H9 (cell line): Measurements from ENCODE around the gene EXOC6. TPM values are rescaled to one million over a fixed set of nuclear protein-coding genes. Genes with fewer than 3 reads are reported as not detected.

Experiments used
- DNase-seq: peaks from one replicate; pipeline ENCODE4 v3.0.0-alpha.2; 2017
- H2AFZ ChIP-seq: one replicate; pipeline ENCODE4 v1.6.1; 2013; ENCODE audit warnings: mild to moderate bottlenecking, low read length, control low read depth, moderate library complexity
- H2AK5ac ChIP-seq: 2 replicates; pipeline ENCODE4 v1.6.1; 2013; ENCODE audit warnings: low read length, control low read depth, mixed read lengths; ENCODE audit not compliant: insufficient read length
- H2BK120ac ChIP-seq: one replicate; pipeline ENCODE4 v1.6.1; 2013; ENCODE audit warnings: low read depth, mild to moderate bottlenecking, low read length, control low read depth, inconsistent platforms; ENCODE audit not compliant: poor library complexity, severe bottlenecking
- H2BK12ac ChIP-seq: 2 replicates; pipeline ENCODE4 v1.6.1; 2013; ENCODE audit warnings: low read length, control low read depth, mixed read lengths, low read depth; ENCODE audit not compliant: insufficient read length
- H2BK15ac ChIP-seq: 2 replicates; pipeline ENCODE4 v1.6.1; 2013; ENCODE audit warnings: low read depth, low read length, control low read depth
- H2BK20ac ChIP-seq: one replicate; pipeline ENCODE4 v1.6.1; 2013; ENCODE audit warnings: low read depth, mild to moderate bottlenecking, low read length, control low read depth, inconsistent platforms; ENCODE audit not compliant: poor library complexity, severe bottlenecking
- H2BK5ac ChIP-seq: 2 replicates; pipeline ENCODE4 v1.6.1; 2013; ENCODE audit warnings: low read length, control low read depth, mixed read lengths; ENCODE audit not compliant: insufficient read length
- H3K14ac ChIP-seq: 2 replicates; pipeline ENCODE4 v1.6.1; 2013; ENCODE audit warnings: low read length, control low read depth; ENCODE audit not compliant: insufficient read depth
- H3K18ac ChIP-seq: 2 replicates; pipeline ENCODE4 v1.6.1; 2013; ENCODE audit warnings: low read depth, mild to moderate bottlenecking, mixed read lengths, low read length, control low read depth; ENCODE audit not compliant: insufficient read length
- H3K23ac ChIP-seq: 2 replicates; pipeline ENCODE4 v1.6.1; 2013; ENCODE audit warnings: low read length, control low read depth, mixed read lengths, low read depth; ENCODE audit not compliant: insufficient read length
- H3K23me2 ChIP-seq: 2 replicates; pipeline ENCODE4 v1.6.1; 2013; ENCODE audit warnings: low read depth, mild to moderate bottlenecking, mixed read lengths, low read length, control low read depth; ENCODE audit not compliant: insufficient read length, poor library complexity, severe bottlenecking
- H3K27ac ChIP-seq: 2 replicates; pipeline ENCODE4 v1.5.1; 2013; ENCODE audit warnings: low read length, control low read depth, mixed read lengths, low read depth; ENCODE audit not compliant: insufficient read length
- H3K27me3 ChIP-seq: 2 replicates; pipeline ENCODE4 v1.6.1; 2013; ENCODE audit warnings: low read length, control low read depth, inconsistent platforms; ENCODE audit not compliant: insufficient read depth
- H3K4ac ChIP-seq: 2 replicates; pipeline ENCODE4 v1.6.1; 2013; ENCODE audit warnings: low read depth, mild to moderate bottlenecking, control low read depth, inconsistent platforms, low read length, moderate library complexity
- H3K4me1 ChIP-seq: 2 replicates; pipeline ENCODE4 v1.6.1; 2013; ENCODE audit warnings: low read length, control low read depth, inconsistent platforms; ENCODE audit not compliant: insufficient read depth
- H3K4me2 ChIP-seq: 2 replicates; pipeline ENCODE4 v1.6.1; 2013; ENCODE audit warnings: low read length, control low read depth, mixed read lengths; ENCODE audit not compliant: insufficient read length, insufficient read depth
- H3K56ac ChIP-seq: 2 replicates; pipeline ENCODE4 v1.6.1; 2013; ENCODE audit warnings: low read depth, mild to moderate bottlenecking, mixed read lengths, low read length, control low read depth; ENCODE audit not compliant: insufficient read length
- H3K79me1 ChIP-seq: 2 replicates; pipeline ENCODE4 v1.6.1; 2013; ENCODE audit warnings: low read depth, mild to moderate bottlenecking, moderate library complexity, low read length, control low read depth, inconsistent platforms; ENCODE audit not compliant: insufficient read depth, poor library complexity, severe bottlenecking
- H3K79me2 ChIP-seq: 2 replicates; pipeline ENCODE4 v1.6.1; 2013; ENCODE audit warnings: low read length, control low read depth, inconsistent platforms; ENCODE audit not compliant: insufficient read depth
- H3K9ac ChIP-seq: 2 replicates; pipeline ENCODE4 v1.6.1; 2013; ENCODE audit warnings: low read length, control low read depth, mixed read lengths; ENCODE audit not compliant: insufficient read length; ENCODE audit errors: extremely low read depth
- H3K9me3 ChIP-seq: one replicate; pipeline ENCODE4 v1.6.1; 2013; ENCODE audit warnings: low read depth, low read length, inconsistent platforms; ENCODE audit not compliant: control insufficient read depth
- H3T11ph ChIP-seq: one replicate; pipeline ENCODE4 v1.6.1; 2013; ENCODE audit warnings: mild to moderate bottlenecking, low read length, control low read depth, inconsistent platforms
- H4K20me1 ChIP-seq: one replicate; pipeline ENCODE4 v1.6.1; 2013; ENCODE audit not compliant: control insufficient read depth, insufficient read length, insufficient read depth
- H4K5ac ChIP-seq: 2 replicates; pipeline ENCODE4 v1.6.1; 2013; ENCODE audit warnings: low read depth, mild to moderate bottlenecking, mixed read lengths, low read length, control low read depth; ENCODE audit not compliant: insufficient read length
- H4K8ac ChIP-seq: replicated peaks from 2 replicates; pipeline ENCODE4 v1.6.1; 2013; ENCODE audit warnings: low read length, control low read depth, mixed read lengths, low read depth; ENCODE audit not compliant: insufficient read length
- H4K91ac ChIP-seq: 2 replicates; pipeline ENCODE4 v1.6.1; 2013; ENCODE audit warnings: low read depth, mild to moderate bottlenecking, moderate library complexity, mixed read lengths, low read length, control low read depth; ENCODE audit not compliant: insufficient read length
- H3K27ac Mint-ChIP-seq, 3 experiments: 2 replicates in 2 of 3; 3 replicates in 1 of 3; pipeline ENCODE4 v1.8.0; 2020 to 2021; ENCODE audit warnings: mixed read lengths in 3 of 3, mild to moderate bottlenecking in 1 of 3, moderate library complexity in 1 of 3
- H3K27me3 Mint-ChIP-seq: 2 replicates; pipeline ENCODE4 v1.8.0; 2021; ENCODE audit warnings: low read depth, mild to moderate bottlenecking, moderate library complexity, mixed read lengths
- H3K36me3 Mint-ChIP-seq, 3 experiments: 2 replicates in 2 of 3; 3 replicates in 1 of 3; pipeline ENCODE4 v1.8.0; 2020 to 2021; ENCODE audit warnings: low read depth in 3 of 3, mixed read lengths in 3 of 3; ENCODE audit not compliant: insufficient read depth in 1 of 3
- H3K4me1 Mint-ChIP-seq, 2 experiments: 2 replicates each; pipeline ENCODE4 v1.8.0; 2020; ENCODE audit warnings: mixed read lengths in 2 of 2
- H3K4me3 Mint-ChIP-seq, 2 experiments: 2 replicates in 1 of 2; 3 replicates in 1 of 2; pipeline ENCODE4 v1.8.0; 2020 to 2021; ENCODE audit warnings: mild to moderate bottlenecking in 2 of 2, mixed read lengths in 2 of 2, moderate library complexity in 1 of 2
- H3K9me3 Mint-ChIP-seq, 2 experiments: 2 replicates in 1 of 2; 3 replicates in 1 of 2; pipeline ENCODE4 v1.8.0; 2020; ENCODE audit warnings: mild to moderate bottlenecking in 2 of 2, mixed read lengths in 2 of 2, moderate library complexity in 1 of 2
- WGBS: extraction: QIAGEN DNeasy Blood & Tissue Kit; methylation state at CpG from one replicate; pipeline ENCODE4 v1.1.7; 2013; ENCODE audit warnings: missing lambda C conversion rate, low lambda C conversion rate, mixed read lengths; ENCODE audit not compliant: insufficient read length; ENCODE audit errors: extremely low coverage; 5-methylcytosine and 5-hydroxymethylcytosine counted together
- total RNA-seq: library from RNA; stranded (reverse); gene quantifications from 2 replicates; pipeline ENCODE4 v1.2.1, GENCODE V29; 2021
- TF ChIP-seq, protein P1 (sequence below): fragments of 200-600 bp; sonication (generic); conservative IDR thresholded peaks from 3 replicates; pipeline ENCODE4 v1.8.0; 2021; ENCODE audit warnings: antibody characterized with exemption, mild to moderate bottlenecking

The EXOC6 gene
- total RNA-seq, 1 experiment from 2014 or later = 9.0 TPM

DNA sequence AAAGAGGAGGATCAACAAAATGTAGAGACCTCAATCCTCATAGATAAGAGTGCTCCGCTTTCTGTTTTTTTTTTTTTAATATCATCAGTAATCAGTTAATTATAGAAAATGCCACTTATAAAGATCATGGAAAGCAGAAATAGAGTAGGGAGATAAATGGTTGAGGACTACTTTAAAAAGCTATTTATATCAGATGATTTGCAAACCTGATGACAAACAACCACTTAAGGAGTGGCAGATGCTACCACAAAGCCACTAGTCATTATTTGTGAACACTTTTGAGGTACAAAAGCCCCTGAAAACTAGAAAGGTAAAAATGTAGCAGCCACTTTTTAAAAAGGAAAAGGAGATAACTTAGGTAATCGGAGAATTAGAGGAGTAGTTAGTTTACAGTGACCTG, 113.3 kb downstream of the EXOC6 start:
- H4K91ac ChIP-seq = no peak overlapping the region
- Mint-ChIP-seq H3K4me3 (no peak overlapping the region), H3K9me3 (no peaks in the 10 kb centered on the region), H3K27ac (no peak overlapping the region), H3K4me1 (peaks cover 0 to 2% of the 10 kb centered on the region in 2 experiments; a peak in 1 of 4 replicates), H3K36me3 (no peaks in the 10 kb centered on the region), H3K27me3 (no peaks in the 10 kb centered on the region)
- no peaks in the 10 kb centered on the region for H3K79me2 ChIP-seq
- H3K9ac ChIP-seq = no peak overlapping the region
- H3K79me1 ChIP-seq = no peaks in the 10 kb centered on the region
- no peak overlapping the region for H3K14ac ChIP-seq
- no peak overlapping the region for H3K4me2 ChIP-seq
- no peak overlapping the region for H2BK20ac ChIP-seq
- H3K23ac ChIP-seq = no peak overlapping the region
- H3K23me2 ChIP-seq = no peaks in the 10 kb centered on the region
- no peak overlapping the region for H2AK5ac ChIP-seq
- H2BK120ac ChIP-seq = no peak overlapping the region
- no peak overlapping the region for H2BK12ac ChIP-seq
- H4K20me1 ChIP-seq = no peaks in the 10 kb centered on the region
- no peak overlapping the region for H3T11ph ChIP-seq
- no peaks in the 10 kb centered on the region for H3K9me3 ChIP-seq
- H4K8ac ChIP-seq = no peak overlapping the region
- H3K56ac ChIP-seq = no peak overlapping the region
- H3K18ac ChIP-seq = no peak overlapping the region
- no peaks in the 10 kb centered on the region for H3K27me3 ChIP-seq
- DNase-seq = no peak
- H3K4ac ChIP-seq = no peak overlapping the region
- WGBS = no CpG with 5 or more reads among the region's 2 CpGs
- H4K5ac ChIP-seq = no peak overlapping the region
- TF ChIP-seq, protein P1, sequence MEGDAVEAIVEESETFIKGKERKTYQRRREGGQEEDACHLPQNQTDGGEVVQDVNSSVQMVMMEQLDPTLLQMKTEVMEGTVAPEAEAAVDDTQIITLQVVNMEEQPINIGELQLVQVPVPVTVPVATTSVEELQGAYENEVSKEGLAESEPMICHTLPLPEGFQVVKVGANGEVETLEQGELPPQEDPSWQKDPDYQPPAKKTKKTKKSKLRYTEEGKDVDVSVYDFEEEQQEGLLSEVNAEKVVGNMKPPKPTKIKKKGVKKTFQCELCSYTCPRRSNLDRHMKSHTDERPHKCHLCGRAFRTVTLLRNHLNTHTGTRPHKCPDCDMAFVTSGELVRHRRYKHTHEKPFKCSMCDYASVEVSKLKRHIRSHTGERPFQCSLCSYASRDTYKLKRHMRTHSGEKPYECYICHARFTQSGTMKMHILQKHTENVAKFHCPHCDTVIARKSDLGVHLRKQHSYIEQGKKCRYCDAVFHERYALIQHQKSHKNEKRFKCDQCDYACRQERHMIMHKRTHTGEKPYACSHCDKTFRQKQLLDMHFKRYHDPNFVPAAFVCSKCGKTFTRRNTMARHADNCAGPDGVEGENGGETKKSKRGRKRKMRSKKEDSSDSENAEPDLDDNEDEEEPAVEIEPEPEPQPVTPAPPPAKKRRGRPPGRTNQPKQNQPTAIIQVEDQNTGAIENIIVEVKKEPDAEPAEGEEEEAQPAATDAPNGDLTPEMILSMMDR = no peak
- H2BK5ac ChIP-seq = no peak overlapping the region
- H3K4me1 ChIP-seq = no peaks in the 10 kb centered on the region
- H2AFZ ChIP-seq = no peak overlapping the region
- no peak overlapping the region for H2BK15ac ChIP-seq
- no peak overlapping the region for H3K27ac ChIP-seq
